PC-9 (cell line): ENCODE measurements around the gene CACNA2D1.

ENCODE experiments used
- CTCF ChIP-seq: fragments of 200-600 bp; sonication (generic); conservative IDR thresholded peaks from 2 replicates; pipeline ENCODE4 v1.6.1; 2017; ENCODE audit warnings: mixed run types, antibody characterized with exemption, mild to moderate bottlenecking, moderate library complexity
- EZH2 ChIP-seq: fragments of 200-600 bp; sonication (generic); IDR thresholded peaks from 2 replicates; pipeline ENCODE4 v1.8.0; 2017; ENCODE audit warnings: antibody characterized with exemption, low read depth

- TF ChIP-seq CTCF = no peak
- no peak for TF ChIP-seq EZH2
Measured at GRCh38 chr7:82335001-82335400, 108.6 kb downstream of the CACNA2D1 start.
